HepG2 (cell line): ENCODE measurements around the gene ICAM3. TPM values are rescaled to one million over a fixed set of nuclear protein-coding genes. Genes with fewer than 3 reads are reported as not detected.

Experiments used
- ARNT2 ChIP-seq: sonication (generic); formaldehyde crosslinking; IDR thresholded peaks from 2 replicates; pipeline ENCODE4 v1.8.0; 2022; ENCODE audit warnings: mild to moderate bottlenecking, low read depth, missing genetic modification reagents, moderate library complexity
- CCAR2 ChIP-seq: fragments of 200-400 bp; formaldehyde crosslinking; optimal IDR thresholded peaks from 2 replicates; pipeline ENCODE3; 2018; ENCODE audit warnings: low read depth, mild to moderate bottlenecking, low read length, moderate library complexity
- ETV6 ChIP-seq: sonication (generic); formaldehyde crosslinking; conservative IDR thresholded peaks from 2 replicates; pipeline ENCODE4 v1.4.0; 2020; ENCODE audit warnings: missing genetic modification reagents
- JUN ChIP-seq: sonication (generic); formaldehyde crosslinking; IDR thresholded peaks from 2 replicates; pipeline ENCODE4 v1.4.0; 2020; ENCODE audit warnings: mild to moderate bottlenecking, missing genetic modification reagents
- KDM5A ChIP-seq: fragments of 200-600 bp; sonication (generic); IDR thresholded peaks from 2 replicates; pipeline ENCODE4 v1.7.0; 2018; ENCODE audit warnings: antibody characterized with exemption, mild to moderate bottlenecking, low read length, borderline replicate concordance
- NCOR1 ChIP-seq: fragments of 200-600 bp; sonication (generic); IDR thresholded peaks from 2 replicates; pipeline ENCODE4 v1.7.0; 2017; ENCODE audit warnings: antibody characterized with exemption, low read length, borderline replicate concordance
- NR2F6 ChIP-seq, 2 experiments: IDR thresholded peaks; 2 replicates each; pipeline ENCODE4 v1.6.1; 2016; ENCODE audit warnings: antibody characterized with exemption in 1 of 2, mild to moderate bottlenecking in 1 of 2
- PRDM15 ChIP-seq: sonication (generic); formaldehyde crosslinking; IDR thresholded peaks from 2 replicates; pipeline ENCODE4 v1.4.0; 2020; ENCODE audit warnings: missing genetic modification reagents
- XRCC5 ChIP-seq: fragments of 200-400 bp; formaldehyde crosslinking; optimal IDR thresholded peaks from 2 replicates; pipeline ENCODE3; 2017; ENCODE audit warnings: mild to moderate bottlenecking, low read length
- ZFAT ChIP-seq: sonication (generic); formaldehyde crosslinking; conservative IDR thresholded peaks from 2 replicates; pipeline ENCODE4 v1.8.1; 2023; ENCODE audit warnings: missing genetic modification reagents, inconsistent platforms
- ZFP41 ChIP-seq: sonication (generic); formaldehyde crosslinking; IDR thresholded peaks from 2 replicates; pipeline ENCODE4 v1.4.0; 2020; ENCODE audit warnings: mild to moderate bottlenecking, missing genetic modification reagents, borderline replicate concordance
- ZNF232 ChIP-seq: sonication (generic); formaldehyde crosslinking; IDR thresholded peaks from 2 replicates; pipeline ENCODE4 v1.4.0; 2020; ENCODE audit warnings: missing genetic modification reagents, borderline replicate concordance
- ZNF3 ChIP-seq: IDR thresholded peaks from 2 replicates; pipeline ENCODE4 v1.7.0; 2017; ENCODE audit warnings: inconsistent platforms
- ZNF598 ChIP-seq: sonication (generic); formaldehyde crosslinking; IDR thresholded peaks from 2 replicates; pipeline ENCODE4 v1.5.1; 2020; ENCODE audit warnings: mild to moderate bottlenecking, missing genetic modification reagents, borderline replicate concordance
- ZNF639 ChIP-seq: conservative IDR thresholded peaks from 2 replicates; pipeline ENCODE4 v1.6.1; 2018; ENCODE audit warnings: missing genetic modification reagents
- ZNF720 ChIP-seq: sonication (generic); formaldehyde crosslinking; IDR thresholded peaks from 2 replicates; pipeline ENCODE4 v1.4.0; 2020; ENCODE audit warnings: missing genetic modification reagents
- ZNF782 ChIP-seq: sonication (generic); formaldehyde crosslinking; IDR thresholded peaks from 2 replicates; pipeline ENCODE4 v1.4.0; 2020; ENCODE audit warnings: missing genetic modification reagents, mild to moderate bottlenecking, borderline replicate concordance
- polyA plus RNA-seq, 8 experiments: library from polyadenylated mRNA; depleted of rRNA in 3 of 8; stranded (reverse) in 7 of 8; unstranded in 1 of 8; fragments of >200 nt; fragmentation: Illumina TruSeq in 4 of 8; extraction: Trizol in 4 of 8; gene quantifications; 2 replicates each; pipeline versions ENCODE4 v1.2.1 to v1.2.3, GENCODE V29; 2011 to 2016; ENCODE audit warnings: low read depth in 4 of 8, missing spikeins in 1 of 8, mixed read lengths in 1 of 8; ENCODE audit not compliant: insufficient read depth in 1 of 8
- total RNA-seq, 5 experiments: library from RNA; depleted of rRNA; stranded (reverse); fragments of >200 nt; fragmentation: Illumina TruSeq; extraction: Trizol; gene quantifications; 2 replicates each; pipeline ENCODE4 v1.2.3, GENCODE V29; 2016; ENCODE audit warnings: low read depth in 1 of 5
- TF ChIP-seq, protein P1 (sequence below): IDR thresholded peaks from 2 replicates; pipeline ENCODE4 v1.6.1; 2016; ENCODE audit warnings: missing compliant biosample characterization, missing genetic modification reagents, borderline replicate concordance
- TF ChIP-seq, protein P2 (sequence below): IDR thresholded peaks from 2 replicates; pipeline ENCODE4 v1.6.1; 2016; ENCODE audit warnings: low read depth, control low read depth
- TF ChIP-seq, protein P3 (sequence below): sonication (generic); formaldehyde crosslinking; IDR thresholded peaks from 2 replicates; pipeline ENCODE4 v1.4.0; 2020; ENCODE audit warnings: missing genetic modification reagents

The ICAM3 gene
- total and polyA plus RNA-seq, 2 of the 13 experiments (the other 11 are each of a cell fraction or from before 2014, with no cell fraction given) = 14.1 to 21.0 TPM

GRCh38 chr19:10332158-10332964 is 7.1 kb downstream of the ICAM3 start (continued):
- TF ChIP-seq XRCC5 (no peak), ZFP41 (CRISPR knock-in tag) (no peak), ZNF232 (CRISPR knock-in tag) (0 out of 2 replicates have a peak, but pooled peaks have one; percentile 11), CCAR2 (no peak), JUN (CRISPR knock-in tag) (no peak), ZNF782 (CRISPR knock-in tag) (no peak), ZNF720 (no peak), ZNF598 (CRISPR knock-in tag) (no peak), ETV6 (CRISPR knock-in tag) (no peak), KDM5A (no peak), NCOR1 (no peak; the same call in 1 of the 2 replicates), ZNF639 (no peak), ZFAT (CRISPR knock-in tag) (no peak), ARNT2 (CRISPR knock-in tag) (no peak), PRDM15 (CRISPR knock-in tag) (no peak), NR2F6 (IDR thresholded peaks at IDR 0.05) (no peak), NR2F6 (CRISPR knock-in tag; IDR thresholded peaks at IDR 0.05) (no peak), ZNF3 (CRISPR knock-in tag) (no peak)
- TF ChIP-seq, protein P1, sequence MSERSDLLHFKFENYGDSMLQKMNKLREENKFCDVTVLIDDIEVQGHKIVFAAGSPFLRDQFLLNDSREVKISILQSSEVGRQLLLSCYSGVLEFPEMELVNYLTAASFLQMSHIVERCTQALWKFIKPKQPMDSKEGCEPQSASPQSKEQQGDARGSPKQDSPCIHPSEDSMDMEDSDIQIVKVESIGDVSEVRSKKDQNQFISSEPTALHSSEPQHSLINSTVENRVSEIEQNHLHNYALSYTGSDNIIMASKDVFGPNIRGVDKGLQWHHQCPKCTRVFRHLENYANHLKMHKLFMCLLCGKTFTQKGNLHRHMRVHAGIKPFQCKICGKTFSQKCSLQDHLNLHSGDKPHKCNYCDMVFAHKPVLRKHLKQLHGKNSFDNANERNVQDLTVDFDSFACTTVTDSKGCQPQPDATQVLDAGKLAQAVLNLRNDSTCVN (CRISPR knock-in tag) = no peak
- TF ChIP-seq, protein P2, sequence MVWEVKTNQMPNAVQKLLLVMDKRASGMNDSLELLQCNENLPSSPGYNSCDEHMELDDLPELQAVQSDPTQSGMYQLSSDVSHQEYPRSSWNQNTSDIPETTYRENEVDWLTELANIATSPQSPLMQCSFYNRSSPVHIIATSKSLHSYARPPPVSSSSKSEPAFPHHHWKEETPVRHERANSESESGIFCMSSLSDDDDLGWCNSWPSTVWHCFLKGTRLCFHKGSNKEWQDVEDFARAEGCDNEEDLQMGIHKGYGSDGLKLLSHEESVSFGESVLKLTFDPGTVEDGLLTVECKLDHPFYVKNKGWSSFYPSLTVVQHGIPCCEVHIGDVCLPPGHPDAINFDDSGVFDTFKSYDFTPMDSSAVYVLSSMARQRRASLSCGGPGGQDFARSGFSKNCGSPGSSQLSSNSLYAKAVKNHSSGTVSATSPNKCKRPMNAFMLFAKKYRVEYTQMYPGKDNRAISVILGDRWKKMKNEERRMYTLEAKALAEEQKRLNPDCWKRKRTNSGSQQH (CRISPR knock-in tag) = no peak; the same call in 1 of the 2 replicates
- TF ChIP-seq, protein P3, sequence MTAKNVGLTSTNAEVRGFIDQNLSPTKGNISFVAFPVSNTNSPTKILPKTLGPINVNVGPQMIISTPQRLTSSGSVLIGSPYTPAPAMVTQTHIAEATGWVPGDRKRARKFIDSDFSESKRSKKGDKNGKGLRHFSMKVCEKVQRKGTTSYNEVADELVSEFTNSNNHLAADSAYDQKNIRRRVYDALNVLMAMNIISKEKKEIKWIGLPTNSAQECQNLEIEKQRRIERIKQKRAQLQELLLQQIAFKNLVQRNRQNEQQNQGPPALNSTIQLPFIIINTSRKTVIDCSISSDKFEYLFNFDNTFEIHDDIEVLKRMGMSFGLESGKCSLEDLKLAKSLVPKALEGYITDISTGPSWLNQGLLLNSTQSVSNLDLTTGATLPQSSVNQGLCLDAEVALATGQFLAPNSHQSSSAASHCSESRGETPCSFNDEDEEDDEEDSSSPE (CRISPR knock-in tag) = peak; percentile 60; the same call in 1 of the 2 replicates
